OCI-LY1 (cell line): ENCODE measurements around the gene LRRC4B.

Experiments used
- H2AFZ ChIP-seq: fragments of 200-600 bp; sonication (generic), shearing (Covaris generic); 2 replicates; pipeline ENCODE4 v1.6.0; 2014; ENCODE audit warnings: antibody characterized with exemption, mild to moderate bottlenecking, low read length
- H3F3A ChIP-seq: fragments of 200-600 bp; sonication (generic), shearing (Covaris generic); 2 replicates; pipeline ENCODE4 v1.6.0; 2014; ENCODE audit warnings: mild to moderate bottlenecking, antibody characterized with exemption, low read length, moderate library complexity; ENCODE audit not compliant: insufficient read depth
- H3K27ac ChIP-seq: fragments of 200-600 bp; sonication (generic); 2 replicates; pipeline ENCODE4 v1.5.1; 2014; ENCODE audit warnings: low read length, mixed run types, mild to moderate bottlenecking, low read depth; ENCODE audit not compliant: poor library complexity, severe bottlenecking
- H3K27me3 ChIP-seq: fragments of 200-600 bp; sonication (generic); 2 replicates; pipeline ENCODE4 v1.6.0; 2014; ENCODE audit warnings: antibody characterized with exemption, mild to moderate bottlenecking, low read length, moderate library complexity; ENCODE audit not compliant: insufficient read depth
- H3K36me3 ChIP-seq: fragments of 200-600 bp; sonication (generic); 2 replicates; pipeline ENCODE4 v1.6.1; 2014; ENCODE audit warnings: mild to moderate bottlenecking, antibody characterized with exemption, low read length, moderate library complexity, mixed read lengths; ENCODE audit not compliant: insufficient read depth
- H3K4me1 ChIP-seq: fragments of 200-600 bp; sonication (generic); 2 replicates; pipeline ENCODE4 v1.5.1; 2014; ENCODE audit warnings: mild to moderate bottlenecking, low read length, moderate library complexity; ENCODE audit not compliant: insufficient read depth, severe bottlenecking
- H3K4me2 ChIP-seq: fragments of 200-600 bp; sonication (generic), shearing (Covaris generic); 2 replicates; pipeline ENCODE4 v1.6.1; 2014; ENCODE audit warnings: low read length
- H3K4me3 ChIP-seq: fragments of 200-600 bp; sonication (generic); 2 replicates; pipeline ENCODE4 v1.5.1; 2014; ENCODE audit warnings: low read length, low read depth, mild to moderate bottlenecking, mixed read lengths; ENCODE audit not compliant: poor library complexity, severe bottlenecking
- H3K79me2 ChIP-seq: fragments of 200-600 bp; shearing (Covaris generic); 2 replicates; pipeline ENCODE4 v1.6.1; 2016; ENCODE audit warnings: mixed run types, low read length, mixed read lengths; ENCODE audit not compliant: insufficient read depth
- H3K9ac ChIP-seq: fragments of 200-600 bp; sonication (generic), shearing (Covaris generic); 2 replicates; pipeline ENCODE4 v1.6.1; 2014; ENCODE audit warnings: mild to moderate bottlenecking, low read length, mixed read lengths
- H3K9me2 ChIP-seq: fragments of 200-600 bp; sonication (generic), shearing (Covaris generic); 2 replicates; pipeline ENCODE4 v1.6.1; 2014; ENCODE audit warnings: low read depth, mild to moderate bottlenecking, low read length, mixed read lengths
- H3K9me3 ChIP-seq: fragments of 200-600 bp; shearing (Covaris generic); 2 replicates; pipeline ENCODE4 v1.6.1; 2014; ENCODE audit warnings: low read length, mixed read lengths
- H4K20me1 ChIP-seq: fragments of 200-600 bp; sonication (generic), shearing (Covaris generic); 2 replicates; pipeline ENCODE4 v1.6.0; 2016; ENCODE audit warnings: mild to moderate bottlenecking, low read length; ENCODE audit not compliant: insufficient read depth
- EZH2 ChIP-seq: fragments of 200-600 bp; sonication (generic), shearing (Covaris generic); IDR thresholded peaks from 2 replicates; pipeline ENCODE4 v1.8.0; 2017; ENCODE audit warnings: borderline replicate concordance, mixed run types, mild to moderate bottlenecking, antibody characterized with exemption, low read length, moderate library complexity, mixed read lengths
- TF ChIP-seq, protein P1 (sequence below): fragments of 200-600 bp; sonication (generic), shearing (Covaris generic); IDR thresholded peaks from 2 replicates; pipeline ENCODE4 v1.5.1; 2017; ENCODE audit warnings: mild to moderate bottlenecking, antibody characterized with exemption, low read length, moderate library complexity, mixed read lengths

LRRC4B gene

DNA sequence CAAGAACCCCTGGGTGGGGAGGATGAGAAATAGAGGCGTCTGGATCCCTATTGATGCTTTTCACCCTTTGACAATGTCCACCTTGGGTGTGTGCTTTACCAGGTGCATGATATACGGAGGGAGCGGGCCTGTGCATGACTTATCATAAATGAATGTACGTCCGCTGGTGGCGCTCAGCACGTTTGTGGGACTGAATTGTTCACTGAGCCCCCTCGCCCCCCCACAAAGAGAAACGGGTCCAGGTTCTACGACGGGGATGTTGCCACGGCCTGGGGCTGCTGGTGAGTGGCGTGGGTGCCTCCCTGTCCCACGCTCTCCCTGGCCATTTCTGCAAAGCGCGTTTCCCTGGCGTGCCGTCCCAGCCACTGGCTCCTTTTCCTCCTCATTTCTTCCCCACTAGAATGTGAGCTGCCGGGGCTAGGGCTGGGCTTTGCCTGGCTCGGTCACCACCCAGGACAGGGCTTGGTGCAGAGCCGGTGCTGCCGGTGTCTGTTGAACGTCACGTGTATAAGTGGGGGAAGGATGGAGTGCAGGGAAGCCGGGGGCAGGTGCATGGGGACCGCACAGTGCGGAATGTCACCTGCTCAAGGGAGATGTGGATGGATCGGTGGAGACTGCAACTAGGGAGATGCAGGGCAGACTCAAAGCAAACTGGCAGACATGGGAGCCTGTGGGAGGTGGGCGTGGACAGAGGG, 21.6 kb downstream of the LRRC4B start:
- Histone ChIP-seq H3K9ac (no peak overlapping the region), H2AFZ (no peak overlapping the region), H3F3A (no peaks in the 10 kb centered on the region), H3K9me3 (no peaks in the 10 kb centered on the region), H3K36me3 (no peaks in the 10 kb centered on the region), H3K27ac (no peak overlapping the region), H3K4me3 (no peak overlapping the region), H4K20me1 (no peaks in the 10 kb centered on the region), H3K4me1 (no peaks in the 10 kb centered on the region), H3K27me3 (peaks cover 4% of the 10 kb centered on the region; the same call in 1 of the 2 replicates), H3K79me2 (no peaks in the 10 kb centered on the region), H3K4me2 (no peak overlapping the region), H3K9me2 (no peaks in the 10 kb centered on the region)
- TF ChIP-seq, protein P1, sequence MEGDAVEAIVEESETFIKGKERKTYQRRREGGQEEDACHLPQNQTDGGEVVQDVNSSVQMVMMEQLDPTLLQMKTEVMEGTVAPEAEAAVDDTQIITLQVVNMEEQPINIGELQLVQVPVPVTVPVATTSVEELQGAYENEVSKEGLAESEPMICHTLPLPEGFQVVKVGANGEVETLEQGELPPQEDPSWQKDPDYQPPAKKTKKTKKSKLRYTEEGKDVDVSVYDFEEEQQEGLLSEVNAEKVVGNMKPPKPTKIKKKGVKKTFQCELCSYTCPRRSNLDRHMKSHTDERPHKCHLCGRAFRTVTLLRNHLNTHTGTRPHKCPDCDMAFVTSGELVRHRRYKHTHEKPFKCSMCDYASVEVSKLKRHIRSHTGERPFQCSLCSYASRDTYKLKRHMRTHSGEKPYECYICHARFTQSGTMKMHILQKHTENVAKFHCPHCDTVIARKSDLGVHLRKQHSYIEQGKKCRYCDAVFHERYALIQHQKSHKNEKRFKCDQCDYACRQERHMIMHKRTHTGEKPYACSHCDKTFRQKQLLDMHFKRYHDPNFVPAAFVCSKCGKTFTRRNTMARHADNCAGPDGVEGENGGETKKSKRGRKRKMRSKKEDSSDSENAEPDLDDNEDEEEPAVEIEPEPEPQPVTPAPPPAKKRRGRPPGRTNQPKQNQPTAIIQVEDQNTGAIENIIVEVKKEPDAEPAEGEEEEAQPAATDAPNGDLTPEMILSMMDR, result no peak
- TF ChIP-seq EZH2, result no peak

DNA sequence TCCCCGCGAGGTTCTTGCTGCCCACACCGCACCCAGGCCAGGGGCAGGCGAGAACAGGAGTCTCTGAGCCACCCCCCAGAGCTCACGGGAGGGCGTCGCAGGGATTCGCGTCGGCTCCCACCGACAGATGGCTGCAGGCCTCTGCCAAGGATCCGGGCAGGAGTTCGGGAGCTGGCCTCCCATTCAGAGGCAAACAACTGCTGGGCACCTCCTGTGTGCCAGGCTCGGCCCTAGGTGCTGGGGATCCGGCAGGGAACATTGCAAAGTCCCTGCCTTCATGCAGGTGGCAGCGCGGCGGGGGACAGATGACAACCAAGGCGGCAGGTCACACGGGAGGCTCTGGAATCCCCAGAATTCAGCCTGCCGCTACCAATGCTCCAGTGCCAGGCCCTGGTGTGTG, 25.3 kb downstream of the LRRC4B start:
- TF ChIP-seq, protein P1, result no peak
- no peak for TF ChIP-seq EZH2
- Histone ChIP-seq H4K20me1 (no peaks in the 10 kb centered on the region), H3K4me3 (no peak overlapping the region), H3K27me3 (peaks cover 4% of the 10 kb centered on the region; the same call in 1 of the 2 replicates), H3K9me2 (no peaks in the 10 kb centered on the region), H3K4me1 (no peaks in the 10 kb centered on the region), H3K4me2 (no peak overlapping the region), H2AFZ (no peak overlapping the region), H3K27ac (no peak overlapping the region), H3K79me2 (no peaks in the 10 kb centered on the region), H3K36me3 (no peaks in the 10 kb centered on the region), H3K9ac (no peak overlapping the region), H3K9me3 (no peaks in the 10 kb centered on the region), H3F3A (no peaks in the 10 kb centered on the region)

DNA sequence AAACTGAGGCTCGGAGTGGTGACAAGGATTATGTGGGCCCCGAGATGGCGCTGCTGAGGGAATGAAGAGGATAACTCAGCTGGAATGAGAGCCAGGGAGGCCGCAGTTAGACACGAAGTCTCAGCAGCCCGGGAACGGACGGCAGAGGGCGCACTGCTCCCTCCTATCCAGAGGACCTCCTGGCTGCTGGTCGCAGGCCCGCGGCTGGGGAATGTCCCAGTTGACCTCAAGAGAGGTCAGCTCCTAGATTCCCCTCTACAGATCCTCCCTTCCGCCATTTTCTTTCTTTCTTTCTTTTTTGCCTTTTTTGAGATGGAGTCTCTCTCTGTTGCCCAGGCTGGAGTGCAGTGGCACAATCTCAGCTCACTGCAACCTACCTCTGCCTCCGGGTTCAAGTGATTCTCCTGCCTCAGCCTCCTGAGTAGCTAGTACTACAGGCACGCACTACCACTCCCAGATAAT, 30.4 kb downstream of the LRRC4B start:
- no peaks in the 10 kb centered on the region for H3K9me2 ChIP-seq

More for the DNA sequence above, 30.4 kb downstream of the LRRC4B start:
- Histone ChIP-seq H3K9me3 (peaks cover under 1% of the 10 kb centered on the region; the same call in 1 of the 2 replicates), H3K79me2 (no peaks in the 10 kb centered on the region), H2AFZ (no peak overlapping the region), H4K20me1 (no peaks in the 10 kb centered on the region), H3K4me3 (no peak overlapping the region), H3K4me1 (no peaks in the 10 kb centered on the region), H3K36me3 (no peaks in the 10 kb centered on the region; the same call in 1 of the 2 replicates), H3K27me3 (peaks cover 12% of the 10 kb centered on the region; the same call in 1 of the 2 replicates), H3F3A (no peaks in the 10 kb centered on the region), H3K9ac (no peak overlapping the region), H3K27ac (no peak overlapping the region), H3K4me2 (no peak overlapping the region)
- TF ChIP-seq, protein P1, result peak; percentile 78
- no peak for TF ChIP-seq EZH2
